ENCODE data around the gene SDR9C7. TPM values are rescaled to one million over a fixed set of nuclear protein-coding genes. Genes with fewer than 3 reads are reported as not detected.

The SDR9C7 gene
- total RNA-seq, 6 experiments from 2014 or later: not detected

DNA sequence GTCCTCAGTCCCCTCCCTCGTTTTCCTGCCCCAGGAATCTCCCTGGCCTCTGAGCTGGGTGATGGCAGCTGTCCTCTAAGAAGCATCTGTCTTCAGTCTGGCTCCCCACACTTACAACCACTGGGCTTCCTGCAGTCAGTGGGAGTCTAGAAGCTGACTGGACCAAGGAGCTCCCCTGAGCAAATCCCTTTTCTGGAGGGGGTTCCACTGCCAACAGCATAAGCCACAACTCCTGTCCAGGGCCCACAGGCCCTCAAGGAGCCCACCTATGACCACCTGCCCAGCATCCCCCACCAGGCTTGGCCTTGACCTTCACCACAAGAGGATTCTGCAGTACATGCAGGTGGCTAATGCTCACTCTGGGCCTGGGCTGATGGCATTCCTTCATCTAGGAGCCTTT, 19.1 kb upstream of the SDR9C7 start:
- Mint-ChIP-seq H3K4me1 (ENCODE audit: low read depth) (no peaks in the 10 kb centered on the region), H3K4me3 (no peak overlapping the region), H3K36me3 (ENCODE audit: low read depth) (no peaks in the 10 kb centered on the region), H3K9me3 (no peaks in the 10 kb centered on the region), H3K27ac (no peak overlapping the region), H3K27me3 (ENCODE audit: insufficient read depth) (peaks cover 57% of the 10 kb centered on the region)
- TF ChIP-seq, protein P1, sequence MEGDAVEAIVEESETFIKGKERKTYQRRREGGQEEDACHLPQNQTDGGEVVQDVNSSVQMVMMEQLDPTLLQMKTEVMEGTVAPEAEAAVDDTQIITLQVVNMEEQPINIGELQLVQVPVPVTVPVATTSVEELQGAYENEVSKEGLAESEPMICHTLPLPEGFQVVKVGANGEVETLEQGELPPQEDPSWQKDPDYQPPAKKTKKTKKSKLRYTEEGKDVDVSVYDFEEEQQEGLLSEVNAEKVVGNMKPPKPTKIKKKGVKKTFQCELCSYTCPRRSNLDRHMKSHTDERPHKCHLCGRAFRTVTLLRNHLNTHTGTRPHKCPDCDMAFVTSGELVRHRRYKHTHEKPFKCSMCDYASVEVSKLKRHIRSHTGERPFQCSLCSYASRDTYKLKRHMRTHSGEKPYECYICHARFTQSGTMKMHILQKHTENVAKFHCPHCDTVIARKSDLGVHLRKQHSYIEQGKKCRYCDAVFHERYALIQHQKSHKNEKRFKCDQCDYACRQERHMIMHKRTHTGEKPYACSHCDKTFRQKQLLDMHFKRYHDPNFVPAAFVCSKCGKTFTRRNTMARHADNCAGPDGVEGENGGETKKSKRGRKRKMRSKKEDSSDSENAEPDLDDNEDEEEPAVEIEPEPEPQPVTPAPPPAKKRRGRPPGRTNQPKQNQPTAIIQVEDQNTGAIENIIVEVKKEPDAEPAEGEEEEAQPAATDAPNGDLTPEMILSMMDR (IDR thresholded peaks at IDR 0.05): no peak
- no peak for DNase-seq

DNA sequence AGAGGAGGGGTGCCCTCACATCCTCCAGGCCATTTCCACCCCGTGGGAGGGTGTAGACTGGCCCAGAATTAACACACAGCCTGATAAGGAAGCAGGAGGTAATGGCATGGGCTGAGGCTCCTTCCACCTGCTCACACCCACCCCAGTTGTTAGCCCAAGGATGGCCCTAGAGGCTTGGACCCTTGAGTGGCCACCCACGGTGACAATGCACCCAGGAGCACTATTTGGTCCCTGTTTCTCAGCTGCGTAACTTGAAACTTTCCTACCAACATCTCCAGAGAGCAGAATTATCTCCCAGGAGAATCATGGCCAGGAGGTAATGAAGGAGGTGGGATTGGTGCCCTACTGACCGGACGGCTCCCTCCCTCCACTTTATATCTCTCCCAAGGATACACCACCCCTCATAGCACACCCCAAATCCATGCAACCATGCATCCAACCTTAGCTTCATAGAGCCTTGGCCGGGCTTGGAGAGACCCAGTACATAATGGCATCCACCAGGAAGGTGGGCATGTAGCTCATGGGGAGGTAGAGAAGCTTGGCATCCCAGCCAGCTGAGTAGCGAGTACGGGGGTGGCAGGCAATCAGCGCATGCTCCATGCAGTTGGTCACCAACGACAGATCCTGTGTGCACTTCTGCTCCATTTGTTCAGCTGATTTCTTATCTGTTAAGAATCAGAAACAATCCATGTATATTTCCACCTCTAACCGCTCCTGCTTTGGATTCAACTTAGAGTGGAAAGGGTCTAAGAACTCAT, 17.6 kb upstream of the SDR9C7 start:
- Mint-ChIP-seq H3K4me3 (no peak overlapping the region), H3K36me3 (ENCODE audit: low read depth) (no peaks in the 10 kb centered on the region), H3K4me1 (ENCODE audit: low read depth) (no peaks in the 10 kb centered on the region), H3K27me3 (ENCODE audit: insufficient read depth) (peaks cover 44% of the 10 kb centered on the region), H3K9me3 (no peaks in the 10 kb centered on the region), H3K27ac (no peak overlapping the region)
- no peak for DNase-seq
- TF ChIP-seq, protein P1 (IDR thresholded peaks at IDR 0.05): no peak

DNA sequence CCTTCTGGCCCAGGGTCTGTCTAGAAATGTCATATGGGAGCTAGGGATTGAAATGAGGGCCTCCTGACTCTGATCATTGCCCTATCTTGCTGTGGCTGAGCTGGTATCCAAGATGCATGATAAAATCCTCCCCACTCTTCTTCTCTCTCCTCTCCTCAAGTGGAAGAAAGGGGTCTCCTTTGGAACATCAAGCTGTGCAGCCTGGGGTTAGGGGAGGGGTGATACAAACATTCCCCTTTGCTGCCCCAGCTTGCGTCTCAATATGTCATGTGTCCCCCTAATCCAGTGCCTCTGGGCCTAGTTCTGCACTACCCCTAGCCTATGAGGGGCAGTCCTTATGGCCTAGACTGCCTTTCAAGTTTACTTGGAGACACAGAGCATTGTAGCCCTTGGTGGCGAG, 14.7 kb upstream of the SDR9C7 start:
- Mint-ChIP-seq H3K4me1 (ENCODE audit: low read depth) (no peaks in the 10 kb centered on the region), H3K27me3 (ENCODE audit: insufficient read depth) (peaks cover 38% of the 10 kb centered on the region), H3K4me3 (no peak overlapping the region), H3K36me3 (ENCODE audit: low read depth) (no peaks in the 10 kb centered on the region), H3K27ac (no peak overlapping the region), H3K9me3 (no peaks in the 10 kb centered on the region)
- no peak for DNase-seq
- TF ChIP-seq, protein P1 (IDR thresholded peaks at IDR 0.05): no peak

DNA sequence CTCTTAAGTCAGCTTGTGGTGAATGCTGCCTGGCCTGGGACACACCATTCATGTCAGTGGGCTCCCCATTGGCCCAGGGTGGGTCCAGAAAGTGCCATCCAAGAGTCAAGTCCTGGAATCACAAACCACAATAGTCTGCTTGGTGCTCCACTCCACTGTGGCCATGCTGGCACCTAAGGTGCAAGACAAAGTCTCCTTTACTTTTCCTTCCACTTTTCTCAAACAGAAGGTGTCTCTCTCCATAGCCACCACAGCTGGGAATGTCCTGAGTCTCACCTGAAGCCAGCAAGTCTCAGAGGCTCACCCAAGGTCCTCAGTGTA, 14.2 kb upstream of the SDR9C7 start:
- no peaks in the 10 kb centered on the region for H3K4me1 Mint-ChIP-seq (ENCODE audit: low read depth)
- H3K27ac Mint-ChIP-seq: no peak overlapping the region
- no peaks in the 10 kb centered on the region for H3K9me3 Mint-ChIP-seq
- H3K4me3 Mint-ChIP-seq: no peak overlapping the region
- H3K36me3 Mint-ChIP-seq (ENCODE audit: low read depth): no peaks in the 10 kb centered on the region
- TF ChIP-seq, protein P1 (IDR thresholded peaks at IDR 0.05): no peak
- H3K27me3 Mint-ChIP-seq (ENCODE audit: insufficient read depth): peaks cover 39% of the 10 kb centered on the region
- no peak for DNase-seq

DNA sequence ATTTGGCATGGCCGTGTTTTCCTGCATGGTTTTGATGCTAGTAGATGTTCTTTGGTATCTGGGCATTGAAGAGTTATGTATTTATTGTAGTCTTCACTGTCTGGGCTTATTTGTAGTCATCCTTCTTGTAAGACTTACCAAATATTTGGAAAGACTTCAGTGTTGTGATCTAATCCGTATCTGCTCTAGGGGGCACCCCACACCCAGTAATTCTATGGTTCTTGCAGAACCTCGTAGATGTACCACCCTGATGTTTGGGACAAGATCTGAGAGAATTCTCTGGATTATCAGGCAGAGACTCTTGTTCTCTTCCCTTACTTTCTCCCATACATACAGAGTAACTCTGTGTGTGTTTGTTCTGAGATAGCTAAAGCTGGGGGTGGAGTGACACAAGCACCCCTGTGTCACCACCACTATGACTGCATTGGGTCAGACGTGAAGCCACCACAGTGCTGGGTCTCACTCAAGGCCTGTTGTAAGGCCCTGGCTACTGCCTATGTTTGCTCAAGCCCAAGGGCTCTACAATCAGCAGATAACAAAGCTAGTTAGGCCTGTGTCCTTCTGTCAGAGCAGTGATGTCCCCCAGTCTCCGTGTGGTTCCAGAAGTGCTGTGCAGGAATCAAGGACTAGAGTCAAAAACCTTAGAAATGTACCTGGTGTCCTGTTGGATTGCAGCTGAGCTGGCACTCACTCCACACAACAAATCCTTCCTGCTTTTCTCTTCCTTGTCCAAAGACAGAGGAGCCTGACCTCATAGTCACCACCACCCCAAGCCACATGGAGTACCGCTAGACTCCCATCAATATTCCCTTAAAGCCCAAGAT, 13.6 kb upstream of the SDR9C7 start:
- Mint-ChIP-seq H3K27ac (no peak overlapping the region), H3K9me3 (no peaks in the 10 kb centered on the region), H3K27me3 (ENCODE audit: insufficient read depth) (peaks cover 36% of the 10 kb centered on the region), H3K4me3 (no peak overlapping the region), H3K36me3 (ENCODE audit: low read depth) (no peaks in the 10 kb centered on the region), H3K4me1 (ENCODE audit: low read depth) (no peaks in the 10 kb centered on the region; the same call in 1 of the 2 replicates)
- TF ChIP-seq, protein P1 (IDR thresholded peaks at IDR 0.05): peak; percentile 38; the same call in 1 of the 2 replicates
- DNase-seq: peak; percentile 7
